Measurements from ENCODE around the gene RRAGD. TPM values are rescaled to one million over a fixed set of nuclear protein-coding genes. Genes with fewer than 3 reads are reported as not detected.

RRAGD gene
- total and polyA plus RNA-seq, 2 experiments from 2014 or later: 7.0 to 20.1 TPM

DNA sequence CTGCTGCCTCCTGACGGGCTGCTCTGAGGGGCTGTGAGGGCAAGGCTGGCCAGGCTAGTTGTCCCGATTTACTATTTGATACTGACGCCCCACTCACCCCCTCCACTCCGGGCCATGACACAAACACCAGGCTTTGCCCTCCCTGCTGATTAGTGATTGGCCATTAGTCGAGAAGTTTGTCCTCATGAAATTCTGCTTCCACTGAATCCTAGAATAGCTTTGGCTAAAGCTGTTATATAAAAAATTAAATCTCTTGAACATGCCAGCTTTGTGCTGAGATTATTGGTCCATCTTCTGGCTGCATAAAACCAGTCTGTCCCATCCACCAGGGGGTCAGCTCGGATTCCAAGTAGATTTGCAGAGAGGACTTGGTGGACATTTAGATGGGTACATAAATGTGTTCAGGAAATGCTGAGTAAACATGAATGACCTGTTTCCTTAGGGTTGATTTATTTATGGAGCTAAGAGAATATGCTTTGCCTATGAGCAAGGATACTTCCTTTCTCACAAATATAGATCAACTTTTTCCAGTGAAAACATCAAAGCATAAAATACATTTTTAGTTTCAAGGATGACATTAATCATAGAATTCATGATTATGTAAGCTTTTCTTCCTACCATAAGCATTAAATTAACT is 96.7 kb downstream of the RRAGD start, which contains the start of gene GABRR2 (continued):
- TF ChIP-seq EZH2phosphoT487 (IDR thresholded peaks at IDR 0.05; ENCODE audit: unreplicated experiment) (no peak), JUNB (IDR thresholded peaks at IDR 0.05; ENCODE audit: unreplicated experiment) (no peak), EZH2 (IDR thresholded peaks at IDR 0.05; ENCODE audit: low read depth, unreplicated experiment) (no peak), ZNF114 (CRISPR knock-in tag; IDR thresholded peaks at IDR 0.05) (no peak)
- TF ChIP-seq, protein P1, sequence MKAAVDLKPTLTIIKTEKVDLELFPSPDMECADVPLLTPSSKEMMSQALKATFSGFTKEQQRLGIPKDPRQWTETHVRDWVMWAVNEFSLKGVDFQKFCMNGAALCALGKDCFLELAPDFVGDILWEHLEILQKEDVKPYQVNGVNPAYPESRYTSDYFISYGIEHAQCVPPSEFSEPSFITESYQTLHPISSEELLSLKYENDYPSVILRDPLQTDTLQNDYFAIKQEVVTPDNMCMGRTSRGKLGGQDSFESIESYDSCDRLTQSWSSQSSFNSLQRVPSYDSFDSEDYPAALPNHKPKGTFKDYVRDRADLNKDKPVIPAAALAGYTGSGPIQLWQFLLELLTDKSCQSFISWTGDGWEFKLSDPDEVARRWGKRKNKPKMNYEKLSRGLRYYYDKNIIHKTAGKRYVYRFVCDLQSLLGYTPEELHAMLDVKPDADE (IDR thresholded peaks at IDR 0.05): no peak

DNA sequence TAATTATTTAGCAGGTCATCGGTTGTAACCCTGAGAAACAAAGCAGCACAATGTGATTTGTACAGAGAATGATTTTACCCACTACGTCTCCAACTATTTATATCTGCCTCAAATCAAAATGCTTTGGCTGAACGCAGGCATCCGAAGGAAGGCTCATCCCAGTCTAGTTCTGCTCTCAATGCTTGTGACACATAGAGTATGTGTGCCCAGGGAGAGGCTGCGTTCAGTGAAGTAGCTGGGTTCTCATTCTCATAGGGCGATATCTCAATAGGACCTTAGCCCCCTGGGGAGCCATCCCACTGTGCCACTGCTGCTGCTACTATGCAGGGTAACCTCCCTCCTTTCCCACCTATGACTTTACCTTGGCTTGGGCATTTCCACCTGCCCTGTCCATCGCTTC is 97.4 kb downstream of the RRAGD start:
- Histone ChIP-seq H3K27ac (ENCODE audit: low read depth) (no peak overlapping the region), H3K4me2 (no peak overlapping the region), H3K27me3 (ENCODE audit: insufficient read depth) (no peaks in the 10 kb centered on the region), H3K36me3 (ENCODE audit: insufficient read depth) (0 out of 2 replicates have a peak, but pooled peaks cover 5% of the 10 kb centered on the region), H3K4me1 (ENCODE audit: insufficient read depth) (no peaks in the 10 kb centered on the region), H3K79me2 (replicated peaks; ENCODE audit: insufficient read depth) (no peaks in the 10 kb centered on the region), H3K9me2 (ENCODE audit: insufficient read depth) (no peaks in the 10 kb centered on the region), H4K20me1 (replicated peaks; ENCODE audit: insufficient read depth) (no peaks in the 10 kb centered on the region), H2AFZ (no peak overlapping the region), H3F3A (replicated peaks; ENCODE audit: low read depth) (no peaks in the 10 kb centered on the region), H3K4me3 (no peak overlapping the region)
- ATAC-seq: no peak
- H3K9me3 Mint-ChIP-seq: peaks cover 7% of the 10 kb centered on the region
- H3K27me3 Mint-ChIP-seq (ENCODE audit: insufficient read depth, low read depth, poor library complexity): peaks cover 5% of the 10 kb centered on the region
- DNase-seq (ENCODE audit: low spot score): no peak
- H3K4me3 Mint-ChIP-seq: no peak overlapping the region
- peaks cover 7% of the 10 kb centered on the region for H3K36me3 Mint-ChIP-seq (ENCODE audit: low read depth)
- H3K4me1 Mint-ChIP-seq: peaks cover 25% of the 10 kb centered on the region
- no peak overlapping the region for H3K27ac Mint-ChIP-seq
- no peak for TF ChIP-seq EZH2phosphoT487 (IDR thresholded peaks at IDR 0.05; ENCODE audit: unreplicated experiment)
- TF ChIP-seq, protein P1 (IDR thresholded peaks at IDR 0.05): no peak
- TF ChIP-seq EZH2 (IDR thresholded peaks at IDR 0.05; ENCODE audit: low read depth, unreplicated experiment): no peak
- no peak for TF ChIP-seq POLR2AphosphoS5 (IDR thresholded peaks at IDR 0.05; ENCODE audit: low read depth)
- TF ChIP-seq ZNF114 (CRISPR knock-in tag; IDR thresholded peaks at IDR 0.05): no peak
- TF ChIP-seq NANOG (IDR thresholded peaks at IDR 0.05; ENCODE audit: borderline replicate concordance): no peak
- TF ChIP-seq CREB1 (CRISPR knock-in tag; IDR thresholded peaks at IDR 0.05; ENCODE audit: low read depth): no peak
- no peak for TF ChIP-seq STAT1 (IDR thresholded peaks at IDR 0.05; ENCODE audit: unreplicated experiment)
- TF ChIP-seq, protein P2, sequence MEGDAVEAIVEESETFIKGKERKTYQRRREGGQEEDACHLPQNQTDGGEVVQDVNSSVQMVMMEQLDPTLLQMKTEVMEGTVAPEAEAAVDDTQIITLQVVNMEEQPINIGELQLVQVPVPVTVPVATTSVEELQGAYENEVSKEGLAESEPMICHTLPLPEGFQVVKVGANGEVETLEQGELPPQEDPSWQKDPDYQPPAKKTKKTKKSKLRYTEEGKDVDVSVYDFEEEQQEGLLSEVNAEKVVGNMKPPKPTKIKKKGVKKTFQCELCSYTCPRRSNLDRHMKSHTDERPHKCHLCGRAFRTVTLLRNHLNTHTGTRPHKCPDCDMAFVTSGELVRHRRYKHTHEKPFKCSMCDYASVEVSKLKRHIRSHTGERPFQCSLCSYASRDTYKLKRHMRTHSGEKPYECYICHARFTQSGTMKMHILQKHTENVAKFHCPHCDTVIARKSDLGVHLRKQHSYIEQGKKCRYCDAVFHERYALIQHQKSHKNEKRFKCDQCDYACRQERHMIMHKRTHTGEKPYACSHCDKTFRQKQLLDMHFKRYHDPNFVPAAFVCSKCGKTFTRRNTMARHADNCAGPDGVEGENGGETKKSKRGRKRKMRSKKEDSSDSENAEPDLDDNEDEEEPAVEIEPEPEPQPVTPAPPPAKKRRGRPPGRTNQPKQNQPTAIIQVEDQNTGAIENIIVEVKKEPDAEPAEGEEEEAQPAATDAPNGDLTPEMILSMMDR (conservative IDR thresholded peaks at IDR 0.05; ENCODE audit: low read depth in 2 of 2): no peak
- TF ChIP-seq, protein P3, sequence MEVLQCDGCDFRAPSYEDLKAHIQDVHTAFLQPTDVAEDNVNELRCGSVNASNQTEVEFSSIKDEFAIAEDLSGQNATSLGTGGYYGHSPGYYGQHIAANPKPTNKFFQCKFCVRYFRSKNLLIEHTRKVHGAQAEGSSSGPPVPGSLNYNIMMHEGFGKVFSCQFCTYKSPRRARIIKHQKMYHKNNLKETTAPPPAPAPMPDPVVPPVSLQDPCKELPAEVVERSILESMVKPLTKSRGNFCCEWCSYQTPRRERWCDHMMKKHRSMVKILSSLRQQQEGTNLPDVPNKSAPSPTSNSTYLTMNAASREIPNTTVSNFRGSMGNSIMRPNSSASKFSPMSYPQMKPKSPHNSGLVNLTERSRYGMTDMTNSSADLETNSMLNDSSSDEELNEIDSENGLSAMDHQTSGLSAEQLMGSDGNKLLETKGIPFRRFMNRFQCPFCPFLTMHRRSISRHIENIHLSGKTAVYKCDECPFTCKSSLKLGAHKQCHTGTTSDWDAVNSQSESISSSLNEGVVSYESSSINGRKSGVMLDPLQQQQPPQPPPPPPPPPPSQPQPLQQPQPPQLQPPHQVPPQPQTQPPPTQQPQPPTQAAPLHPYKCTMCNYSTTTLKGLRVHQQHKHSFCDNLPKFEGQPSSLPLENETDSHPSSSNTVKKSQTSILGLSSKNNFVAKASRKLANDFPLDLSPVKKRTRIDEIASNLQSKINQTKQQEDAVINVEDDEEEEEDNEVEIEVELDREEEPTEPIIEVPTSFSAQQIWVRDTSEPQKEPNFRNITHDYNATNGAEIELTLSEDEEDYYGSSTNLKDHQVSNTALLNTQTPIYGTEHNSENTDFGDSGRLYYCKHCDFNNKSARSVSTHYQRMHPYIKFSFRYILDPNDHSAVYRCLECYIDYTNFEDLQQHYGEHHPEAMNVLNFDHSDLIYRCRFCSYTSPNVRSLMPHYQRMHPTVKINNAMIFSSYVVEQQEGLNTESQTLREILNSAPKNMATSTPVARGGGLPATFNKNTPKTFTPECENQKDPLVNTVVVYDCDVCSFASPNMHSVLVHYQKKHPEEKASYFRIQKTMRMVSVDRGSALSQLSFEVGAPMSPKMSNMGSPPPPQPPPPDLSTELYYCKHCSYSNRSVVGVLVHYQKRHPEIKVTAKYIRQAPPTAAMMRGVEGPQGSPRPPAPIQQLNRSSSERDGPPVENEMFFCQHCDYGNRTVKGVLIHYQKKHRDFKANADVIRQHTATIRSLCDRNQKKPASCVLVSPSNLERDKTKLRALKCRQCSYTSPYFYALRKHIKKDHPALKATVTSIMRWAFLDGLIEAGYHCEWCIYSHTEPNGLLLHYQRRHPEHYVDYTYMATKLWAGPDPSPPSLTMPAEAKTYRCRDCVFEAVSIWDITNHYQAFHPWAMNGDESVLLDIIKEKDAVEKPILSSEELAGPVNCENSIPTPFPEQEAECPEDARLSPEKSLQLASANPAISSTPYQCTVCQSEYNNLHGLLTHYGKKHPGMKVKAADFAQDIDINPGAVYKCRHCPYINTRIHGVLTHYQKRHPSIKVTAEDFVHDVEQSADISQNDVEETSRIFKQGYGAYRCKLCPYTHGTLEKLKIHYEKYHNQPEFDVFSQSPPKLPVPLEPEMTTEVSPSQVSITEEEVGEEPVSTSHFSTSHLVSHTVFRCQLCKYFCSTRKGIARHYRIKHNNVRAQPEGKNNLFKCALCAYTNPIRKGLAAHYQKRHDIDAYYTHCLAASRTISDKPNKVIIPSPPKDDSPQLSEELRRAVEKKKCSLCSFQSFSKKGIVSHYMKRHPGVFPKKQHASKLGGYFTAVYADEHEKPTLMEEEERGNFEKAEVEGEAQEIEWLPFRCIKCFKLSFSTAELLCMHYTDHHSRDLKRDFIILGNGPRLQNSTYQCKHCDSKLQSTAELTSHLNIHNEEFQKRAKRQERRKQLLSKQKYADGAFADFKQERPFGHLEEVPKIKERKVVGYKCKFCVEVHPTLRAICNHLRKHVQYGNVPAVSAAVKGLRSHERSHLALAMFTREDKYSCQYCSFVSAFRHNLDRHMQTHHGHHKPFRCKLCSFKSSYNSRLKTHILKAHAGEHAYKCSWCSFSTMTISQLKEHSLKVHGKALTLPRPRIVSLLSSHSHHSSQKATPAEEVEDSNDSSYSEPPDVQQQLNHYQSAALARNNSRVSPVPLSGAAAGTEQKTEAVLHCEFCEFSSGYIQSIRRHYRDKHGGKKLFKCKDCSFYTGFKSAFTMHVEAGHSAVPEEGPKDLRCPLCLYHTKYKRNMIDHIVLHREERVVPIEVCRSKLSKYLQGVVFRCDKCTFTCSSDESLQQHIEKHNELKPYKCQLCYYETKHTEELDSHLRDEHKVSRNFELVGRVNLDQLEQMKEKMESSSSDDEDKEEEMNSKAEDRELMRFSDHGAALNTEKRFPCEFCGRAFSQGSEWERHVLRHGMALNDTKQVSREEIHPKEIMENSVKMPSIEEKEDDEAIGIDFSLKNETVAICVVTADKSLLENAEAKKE (CRISPR knock-in tag; IDR thresholded peaks at IDR 0.05): no peak
- no peak for TF ChIP-seq JUNB (IDR thresholded peaks at IDR 0.05; ENCODE audit: unreplicated experiment)
- TF ChIP-seq ZNF331 (CRISPR knock-in tag; IDR thresholded peaks at IDR 0.05; ENCODE audit: low read depth): no peak
